ENCODE measurements around the gene GET3.

GRCh38 chr19:12698138-12698537 lies 39.2 kb upstream of the GET3 start:
- no peak for TF ChIP-seq RFX5 (IDR thresholded peaks at IDR 0.05)
- TF ChIP-seq JUNB (IDR thresholded peaks at IDR 0.05), result no peak
- TF ChIP-seq TP53 (CRISPR knock-in tag; IDR thresholded peaks at IDR 0.05), result no peak

Measured in A549 (cell line).